SK-N-SH (cell line): ENCODE results near the gene ADGRD2. TPM values are rescaled to one million over a fixed set of nuclear protein-coding genes. Genes with fewer than 3 reads are reported as not detected.

Source experiments
- CTCF ChIA-PET: fragments of 300-600, 350-600 bp; formaldehyde crosslinking; extraction: SDS; loops from one replicate; lab custom pipeline; 2021; lab: Yijun Ruan, JAX
- POLR2A ChIA-PET: fragments of 350-600 bp; sonication (Branson Sonifier 250); formaldehyde crosslinking; extraction: SDS; loops from one replicate; lab custom pipeline; 2020; ENCODE audit warnings: antibody characterized with exemption, inconsistent platforms; lab: Yijun Ruan, JAX
- DNase-seq: peaks from one replicate; pipeline ENCODE4 v3.0.0; 2012
- H2AFZ ChIP-seq: fragments of 200-600 bp; sonication (generic); 2 replicates; pipeline ENCODE4 v1.8.1; 2016; ENCODE audit warnings: antibody characterized with exemption, mild to moderate bottlenecking, low read depth
- H3F3A ChIP-seq: fragments of 200-600 bp; sonication (generic); replicated peaks from 2 replicates; pipeline ENCODE3; 2016; ENCODE audit warnings: antibody characterized with exemption, mild to moderate bottlenecking; ENCODE audit not compliant: insufficient read depth
- H3K27ac ChIP-seq, 2 experiments: fragments of 200-500 bp in 1 of 2; fragments of 200-600 bp in 1 of 2; sonication (Bioruptor generic) in 1 of 2; sonication (generic), shearing (Covaris generic) in 1 of 2; 2 replicates each; pipeline versions ENCODE4 v1.5.1 to v1.6.1; 2014 to 2016; ENCODE audit warnings: low read depth in 2 of 2, inconsistent platforms in 1 of 2, low read length in 1 of 2, mild to moderate bottlenecking in 1 of 2, mixed read lengths in 1 of 2
- H3K27me3 ChIP-seq: fragments of 200-600 bp; sonication (generic), shearing (Covaris generic); 2 replicates; pipeline ENCODE4 v1.6.1; 2016; ENCODE audit warnings: mixed run types; ENCODE audit not compliant: insufficient read depth
- H3K36me3 ChIP-seq, 2 experiments: fragments of 200-500 bp in 1 of 2; fragments of 200-600 bp in 1 of 2; sonication (Bioruptor generic) in 1 of 2; sonication (generic) in 1 of 2; replicated peaks in 1 of 2; 2 replicates each; pipeline versions ENCODE3 to v1.5.1; 2014 to 2016; ENCODE audit warnings: low read length in 1 of 2, mild to moderate bottlenecking in 1 of 2; ENCODE audit not compliant: insufficient read depth in 2 of 2, control insufficient read depth in 1 of 2
- H3K4me1 ChIP-seq, 2 experiments: fragments of 200-500 bp in 1 of 2; fragments of 200-600 bp in 1 of 2; sonication (Bioruptor generic) in 1 of 2; sonication (generic), shearing (Covaris generic) in 1 of 2; 2 replicates each; pipeline versions ENCODE4 v1.5.1 to v1.6.1; 2014 to 2016; ENCODE audit warnings: low read depth in 1 of 2, low read length in 1 of 2, mixed run types in 1 of 2; ENCODE audit not compliant: insufficient read depth in 2 of 2, control insufficient read depth in 1 of 2
- H3K4me2 ChIP-seq: fragments of 200-600 bp; sonication (generic), shearing (Covaris generic); 2 replicates; pipeline ENCODE4 v1.6.1; 2017; ENCODE audit warnings: mixed run types
- H3K4me3 ChIP-seq, 2 experiments: fragments of 200-500 bp in 1 of 2; fragments of 200-600 bp in 1 of 2; sonication (Bioruptor generic) in 1 of 2; sonication (generic), shearing (Covaris generic) in 1 of 2; 2 replicates each; pipeline versions ENCODE4 v1.5.1 to v1.8.1; 2014 to 2016; ENCODE audit warnings: low read depth in 2 of 2, inconsistent platforms in 1 of 2, low read length in 1 of 2, mild to moderate bottlenecking in 1 of 2, mixed read lengths in 1 of 2, moderate library complexity in 1 of 2
- H3K79me2 ChIP-seq: fragments of 200-600 bp; sonication (generic); 2 replicates; pipeline ENCODE4 v1.8.1; 2017; ENCODE audit warnings: mild to moderate bottlenecking; ENCODE audit not compliant: insufficient read depth
- H3K9ac ChIP-seq: fragments of 200-600 bp; sonication (generic); 2 replicates; pipeline ENCODE4 v1.6.1; 2017; ENCODE audit warnings: mixed run types
- H3K9me2 ChIP-seq: fragments of 200-600 bp; sonication (generic); 2 replicates; pipeline ENCODE4 v1.6.1; 2017; ENCODE audit warnings: mixed run types
- H3K9me3 ChIP-seq: fragments of 200-600 bp; sonication (generic); 2 replicates; pipeline ENCODE4 v1.6.1; 2017; ENCODE audit warnings: mixed run types, mild to moderate bottlenecking, moderate library complexity
- H4K20me1 ChIP-seq: fragments of 200-600 bp; sonication (generic); 2 replicates; pipeline ENCODE4 v1.6.1; 2017; ENCODE audit warnings: mild to moderate bottlenecking, mixed run types; ENCODE audit not compliant: insufficient read depth
- CHD2 ChIP-seq: fragments of 150-350 bp; IDR thresholded peaks from 2 replicates; pipeline ENCODE4 v1.6.1; 2018; ENCODE audit warnings: low read length; ENCODE audit not compliant: partially characterized antibody
- EZH2phosphoT487 ChIP-seq: fragments of 200-600 bp; sonication (generic); IDR thresholded peaks from 2 replicates; pipeline ENCODE4 v1.6.1; 2017; ENCODE audit warnings: low read depth, mixed run types, mild to moderate bottlenecking, antibody characterized with exemption, moderate library complexity, borderline replicate concordance
- FOXJ3 ChIP-seq: sonication (generic); formaldehyde crosslinking; IDR thresholded peaks from 2 replicates; pipeline ENCODE4 v1.5.1; 2020; ENCODE audit warnings: mild to moderate bottlenecking, missing genetic modification reagents
- FOXM1 ChIP-seq: IDR thresholded peaks from 2 replicates; pipeline ENCODE4 v1.4.0; 2012; ENCODE audit warnings: low read depth, mild to moderate bottlenecking
- GATA2 ChIP-seq: sonication (generic); formaldehyde crosslinking; IDR thresholded peaks from 2 replicates; pipeline ENCODE4 v1.5.0; 2020; ENCODE audit warnings: mild to moderate bottlenecking, missing genetic modification reagents
- IRF3 ChIP-seq: fragments of 150-350 bp; IDR thresholded peaks from 2 replicates; pipeline ENCODE4 v1.6.1; 2016; ENCODE audit warnings: mild to moderate bottlenecking, low read depth, low read length
- JUND ChIP-seq: IDR thresholded peaks from 2 replicates; pipeline ENCODE4 v1.4.0; 2012
- MAX ChIP-seq: IDR thresholded peaks from 2 replicates; pipeline ENCODE4 v1.4.0; 2012; ENCODE audit warnings: low read depth
- MEF2A ChIP-seq: IDR thresholded peaks from 2 replicates; pipeline ENCODE4 v1.4.0; 2012; ENCODE audit warnings: low read depth, borderline replicate concordance
- NFIC ChIP-seq: IDR thresholded peaks from 2 replicates; pipeline ENCODE4 v1.4.0; 2012; ENCODE audit warnings: borderline replicate concordance
- RAD21 ChIP-seq: IDR thresholded peaks from 2 replicates; pipeline ENCODE4 v1.6.1; 2012; ENCODE audit warnings: mild to moderate bottlenecking, low read length
- RXRA ChIP-seq: IDR thresholded peaks from 2 replicates; pipeline ENCODE4 v1.4.0; 2012; ENCODE audit warnings: low read depth, mild to moderate bottlenecking, borderline replicate concordance
- SIN3A ChIP-seq: IDR thresholded peaks from 2 replicates; pipeline ENCODE4 v1.6.1; 2012; ENCODE audit warnings: low read depth, mild to moderate bottlenecking, low read length, moderate library complexity, borderline replicate concordance
- SMC3 ChIP-seq: IDR thresholded peaks from 2 replicates; pipeline ENCODE4 v1.6.1; 2012; ENCODE audit warnings: low read depth, low read length, improper control_type of control experiment
- USF2 ChIP-seq: fragments of 150-350 bp; IDR thresholded peaks from 2 replicates; pipeline ENCODE4 v1.6.1; 2017; ENCODE audit warnings: antibody characterized with exemption, low read length, low read depth, borderline replicate concordance
- WGBS: methylation state at CpG from one replicate; pipeline ENCODE4 v1.1.6; 2017; ENCODE audit warnings: low lambda C conversion rate; 5-methylcytosine and 5-hydroxymethylcytosine counted together
- polyA plus RNA-seq, 3 experiments: library from polyadenylated mRNA; depleted of rRNA; stranded (reverse); fragments of >200 nt; gene quantifications; 2 replicates each; pipeline ENCODE4 v1.2.3, GENCODE V29; 2012

The ADGRD2 gene
- polyA plus RNA-seq, 1 of the 3 experiments (the other 2 are of a cell fraction), result 0.05 TPM

GRCh38 chr9:124500028-124500795, 50.0 kb downstream of the ADGRD2 start:
- peaks cover 42% of the 10 kb centered on the region for H3K27me3 ChIP-seq

GRCh38 chr9:124500796-124501611, 50.8 kb downstream of the ADGRD2 start:
- WGBS, result 64% methylated on average over 11 of the region's 12 CpGs

More at GRCh38 chr9:124500028-124500795, 50.0 kb downstream of the ADGRD2 start:
- no peaks in the 10 kb centered on the region for H3K9me3 ChIP-seq
- TF ChIP-seq FOXM1 (no peak), NFIC (no peak), RAD21 (no peak), SMC3 (no peak)
- no peaks in the 10 kb centered on the region for H4K20me1 ChIP-seq
- DNase-seq, result peak; percentile 14
- no peaks in the 10 kb centered on the region for H3F3A ChIP-seq
- H3K36me3 ChIP-seq, result no peaks in the 10 kb centered on the region
- ChIA-PET CTCF (interaction anchor here (1.2 to 4.1 kb wide), 3 partner anchors 12 to 51 kb away, joined by 4 to 19 read pairs (median 12); no protein-coding TSS in a partner anchor), POLR2A (no interaction called here)
- no peaks in the 10 kb centered on the region for H3K9me2 ChIP-seq
- H3K79me2 ChIP-seq, result no peaks in the 10 kb centered on the region
- no peak overlapping the region for H3K4me3 ChIP-seq
- H3K27ac ChIP-seq, result no peak overlapping the region
- no peak overlapping the region for H3K4me2 ChIP-seq
- H3K4me1 ChIP-seq, result no peaks in the 10 kb centered on the region; a peak in 1 of 4 replicates
- H3K9ac ChIP-seq, result no peak overlapping the region
- no peak overlapping the region for H2AFZ ChIP-seq
- 78% methylated on average over 4 of the region's 40 CpGs for WGBS

GRCh38 chr9:124501771-124502320, 51.6 kb downstream of the ADGRD2 start:
- H3K9me3 ChIP-seq, result no peaks in the 10 kb centered on the region
- H3K4me3 ChIP-seq, result no peak overlapping the region
- no peaks in the 10 kb centered on the region; a peak in 1 of 4 replicates for H3K4me1 ChIP-seq
- 73% methylated on average over 11 of the region's 11 CpGs for WGBS
- H3F3A ChIP-seq, result no peaks in the 10 kb centered on the region
- H3K4me2 ChIP-seq, result no peak overlapping the region
- H3K9me2 ChIP-seq, result no peaks in the 10 kb centered on the region
- peaks cover 51% of the 10 kb centered on the region for H3K27me3 ChIP-seq
- no peaks in the 10 kb centered on the region for H4K20me1 ChIP-seq
- no peak overlapping the region for H2AFZ ChIP-seq
- no peaks in the 10 kb centered on the region for H3K36me3 ChIP-seq
- DNase-seq, result peak; percentile 21
- no peak overlapping the region for H3K9ac ChIP-seq
- no peak overlapping the region for H3K27ac ChIP-seq
- CTCF ChIA-PET, result interaction anchor here (1.0 to 4.1 kb wide), 7 partner anchors 8 to 352 kb away, joined by 3 to 19 read pairs (median 5); partner anchors contain the start of gene WDR38
- POLR2A ChIA-PET, result no interaction called here
- no peaks in the 10 kb centered on the region for H3K79me2 ChIP-seq
- TF ChIP-seq MEF2A (no peak), EZH2phosphoT487 (no peak), CHD2 (no peak), FOXJ3 (CRISPR knock-in tag) (no peak), IRF3 (no peak), MAX (no peak), SIN3A (no peak), USF2 (no peak), SMC3 (no peak), RXRA (no peak), GATA2 (CRISPR knock-in tag) (no peak), RAD21 (no peak), JUND (no peak)

More at GRCh38 chr9:124500796-124501611, 50.8 kb downstream of the ADGRD2 start:
- no peak for TF ChIP-seq FOXJ3 (CRISPR knock-in tag)
- no peaks in the 10 kb centered on the region for H4K20me1 ChIP-seq
- peaks cover 50% of the 10 kb centered on the region for H3K27me3 ChIP-seq
- H3K36me3 ChIP-seq, result no peaks in the 10 kb centered on the region
- H3K9ac ChIP-seq, result no peak overlapping the region
- H3K4me3 ChIP-seq, result no peak overlapping the region
- H3K9me2 ChIP-seq, result no peaks in the 10 kb centered on the region
- CTCF ChIA-PET, result interaction anchor here (1.2 to 4.1 kb wide), 6 partner anchors 12 to 352 kb away, joined by 3 to 19 read pairs (median 5); partner anchors contain the start of gene WDR38
- H3F3A ChIP-seq, result no peaks in the 10 kb centered on the region
- H3K79me2 ChIP-seq, result no peaks in the 10 kb centered on the region
- H2AFZ ChIP-seq, result no peak overlapping the region
- no peak overlapping the region for H3K27ac ChIP-seq
- H3K9me3 ChIP-seq, result no peaks in the 10 kb centered on the region
- POLR2A ChIA-PET, result no interaction called here
- no peak overlapping the region for H3K4me2 ChIP-seq
- no peak for DNase-seq
- no peaks in the 10 kb centered on the region; a peak in 1 of 4 replicates for H3K4me1 ChIP-seq
